ENCODE measurements around the gene TM2D3.

- TF ChIP-seq FOXA1 (IDR thresholded peaks at IDR 0.05): no peak
- no peak for TF ChIP-seq ARNT (IDR thresholded peaks at IDR 0.05)
- no peak for TF ChIP-seq TARDBP (IDR thresholded peaks at IDR 0.05)
- no peak for TF ChIP-seq SP1 (IDR thresholded peaks at IDR 0.05)
- TF ChIP-seq, protein P1, sequence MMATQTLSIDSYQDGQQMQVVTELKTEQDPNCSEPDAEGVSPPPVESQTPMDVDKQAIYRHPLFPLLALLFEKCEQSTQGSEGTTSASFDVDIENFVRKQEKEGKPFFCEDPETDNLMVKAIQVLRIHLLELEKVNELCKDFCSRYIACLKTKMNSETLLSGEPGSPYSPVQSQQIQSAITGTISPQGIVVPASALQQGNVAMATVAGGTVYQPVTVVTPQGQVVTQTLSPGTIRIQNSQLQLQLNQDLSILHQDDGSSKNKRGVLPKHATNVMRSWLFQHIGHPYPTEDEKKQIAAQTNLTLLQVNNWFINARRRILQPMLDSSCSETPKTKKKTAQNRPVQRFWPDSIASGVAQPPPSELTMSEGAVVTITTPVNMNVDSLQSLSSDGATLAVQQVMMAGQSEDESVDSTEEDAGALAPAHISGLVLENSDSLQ (IDR thresholded peaks at IDR 0.05): no peak
These were observed 27.0 kb downstream of the TM2D3 start for GRCh38 chr15:101625184-101625583.

All from HEK293T (cell line).